Activated B cell treated with CpG ODN at 0.5 μM for 24 hours (primary cell): Measurements from ENCODE around the gene ASMTL. TPM values are rescaled to one million over a fixed set of nuclear protein-coding genes. Genes with fewer than 3 reads are reported as not detected.
A peak's percentile ranks its signal among the peaks of the same experiment; 100 is the strongest.
"Not testable (repeated sequence)": the region's sequence is repeated elsewhere in the genome, so short reads cannot be mapped to it uniquely, and the experiment has no call there.

Experiments used
- ATAC-seq: fragments of 200-7000 bp; cut with Tn5 transposase; one replicate; pipeline ENCODE4 v1.10.0; 2021; ENCODE audit warnings: low read depth, mild to moderate bottlenecking, moderate library complexity
- CTCF ChIA-PET: fragments of 350-600 bp; sonication (Branson Sonifier 250); formaldehyde crosslinking; loops from one replicate; lab custom pipeline; 2021; ENCODE audit warnings: antibody characterized with exemption; lab: Charles Lee
- POLR2A ChIA-PET: fragments of 350-600 bp; sonication (Branson Sonifier 250); formaldehyde crosslinking; loops from one replicate; lab custom pipeline; 2021; ENCODE audit warnings: antibody characterized with exemption; lab: Charles Lee
- DNase-seq: peaks from one replicate; pipeline ENCODE4 v3.0.0; 2022
- H3K27ac Mint-ChIP-seq: one replicate; pipeline ENCODE4 v1.8.0; 2020; ENCODE audit warnings: mixed read lengths
- H3K27me3 Mint-ChIP-seq: one replicate; pipeline ENCODE4 v1.8.0; 2021; ENCODE audit warnings: mixed read lengths
- H3K36me3 Mint-ChIP-seq: one replicate; pipeline ENCODE4 v1.8.0; 2021; ENCODE audit warnings: low read depth, mixed read lengths
- H3K4me1 Mint-ChIP-seq: one replicate; pipeline ENCODE4 v1.8.0; 2021; ENCODE audit warnings: mixed read lengths
- H3K4me3 Mint-ChIP-seq: one replicate; pipeline ENCODE4 v1.8.0; 2020; ENCODE audit warnings: mild to moderate bottlenecking, mixed read lengths
- H3K9me3 Mint-ChIP-seq: one replicate; pipeline ENCODE4 v1.8.0; 2020; ENCODE audit warnings: mixed read lengths
- CTCF ChIP-seq: fragments of 200-600 bp; IDR thresholded peaks from one replicate; pipeline ENCODE4 v1.8.0; 2022; ENCODE audit warnings: antibody characterized with exemption, mild to moderate bottlenecking
- intact Hi-C: fragments of 100-400 bp; cut with micrococcal nuclease; formaldehyde crosslinking; loops from one replicate; pipeline ENCODE4 v1.15.1; 2024
- total RNA-seq: library from RNA; stranded (reverse); gene quantifications from 2 replicates; pipeline ENCODE4 v1.2.3, GENCODE V29; 2022

ASMTL gene
- total RNA-seq, 1 donor from 2014 or later: 52.1 TPM

- peaks cover 74% of the 10 kb centered on the region for H3K36me3 Mint-ChIP-seq
- DNase-seq: no peak
These were observed 32.3 kb upstream of the ASMTL start for GRCh38 chrX:1485033-1485432.

GRCh38 chrX:1484638-1485019, 31.9 kb upstream of the ASMTL start:
- ChIA-PET CTCF (no interaction called here), POLR2A (no interaction called here)
- TF ChIP-seq CTCF: no peak
- no peaks in the 10 kb centered on the region for H3K27me3 Mint-ChIP-seq
- intact Hi-C loops: no loop called here
- peak overlapping the region; percentile 92 for H3K27ac Mint-ChIP-seq
- H3K9me3 Mint-ChIP-seq: no peaks in the 10 kb centered on the region
- peaks cover 78% of the 10 kb centered on the region for H3K36me3 Mint-ChIP-seq
- DNase-seq (no peak), ATAC-seq (no peak)
- H3K4me1 Mint-ChIP-seq: peaks cover 77% of the 10 kb centered on the region
- peak overlapping the region; percentile 70 for H3K4me3 Mint-ChIP-seq

More at GRCh38 chrX:1485033-1485432, 32.3 kb upstream of the ASMTL start:
- POLR2A ChIA-PET: no interaction called here
- peak overlapping the region; percentile 92 for H3K27ac Mint-ChIP-seq
- H3K4me3 Mint-ChIP-seq: peak overlapping the region; percentile 53
- no peak for TF ChIP-seq CTCF
- CTCF ChIA-PET: no interaction called here
- H3K9me3 Mint-ChIP-seq: no peaks in the 10 kb centered on the region
- H3K27me3 Mint-ChIP-seq: no peaks in the 10 kb centered on the region
- H3K4me1 Mint-ChIP-seq: peaks cover 73% of the 10 kb centered on the region
- intact Hi-C loops: no loop called here
- ATAC-seq: no peak

- Mint-ChIP-seq H3K4me1 (peaks cover 83% of the 10 kb centered on the region), H3K27ac (peak overlapping the region; percentile 92), H3K27me3 (no peaks in the 10 kb centered on the region), H3K4me3 (peak overlapping the region; percentile 70), H3K9me3 (peaks cover 3% of the 10 kb centered on the region), H3K36me3 (peaks cover 79% of the 10 kb centered on the region)
- no peak for DNase-seq
- ChIA-PET CTCF (no interaction called here), POLR2A (no interaction called here)
- peak; percentile 35 for ATAC-seq
- intact Hi-C loops: no loop called here
- TF ChIP-seq CTCF: no peak
These were observed 31.3 kb upstream of the ASMTL start for GRCh38 chrX:1483843-1484637.

- intact Hi-C loops, H3K9me3 Mint-ChIP-seq, H3K27me3 Mint-ChIP-seq, ATAC-seq, DNase-seq, CTCF ChIA-PET, H3K4me3 Mint-ChIP-seq, POLR2A ChIA-PET: not testable (repeated sequence)
- peak overlapping the region; percentile 97 for H3K27ac Mint-ChIP-seq
- peaks cover 90% of the 10 kb centered on the region for H3K4me1 Mint-ChIP-seq
- H3K36me3 Mint-ChIP-seq: peaks cover 77% of the 10 kb centered on the region
These were observed 29.8 kb upstream of the ASMTL start for GRCh38 chrX:1482530-1482928.

- peaks cover 76% of the 10 kb centered on the region for H3K36me3 Mint-ChIP-seq
- CTCF ChIA-PET: no interaction called here
- peaks cover 90% of the 10 kb centered on the region for H3K4me1 Mint-ChIP-seq
- H3K9me3 Mint-ChIP-seq: peaks cover 4% of the 10 kb centered on the region
- POLR2A ChIA-PET: no interaction called here
- DNase-seq (peak; percentile 63), ATAC-seq (peak; percentile 53)
- no peaks in the 10 kb centered on the region for H3K27me3 Mint-ChIP-seq
- intact Hi-C loops: loop anchor here (1.0 kb wide), 8 partner anchors 12 to 109 kb away; partner anchors contain the start of genes AKAP17A and P2RY8
- H3K4me3 Mint-ChIP-seq: peak overlapping the region; percentile 81
- H3K27ac Mint-ChIP-seq: peak overlapping the region; percentile 97
- no peak for TF ChIP-seq CTCF
These were observed 29.2 kb upstream of the ASMTL start for GRCh38 chrX:1481636-1482529.
